Ectodermal cell (in vitro differentiated cells): ENCODE data around the gene PCDHB2. TPM values are rescaled to one million over a fixed set of nuclear protein-coding genes. Genes with fewer than 3 reads are reported as not detected.
"Not testable (repeated sequence)": the region's sequence is repeated elsewhere in the genome, so short reads cannot be mapped to it uniquely, and the experiment has no call there.

Source experiments
- H3K27ac ChIP-seq: 2 replicates; pipeline ENCODE4 v1.7.0; 2013; ENCODE audit warnings: mild to moderate bottlenecking, low read depth, low read length; ENCODE audit not compliant: insufficient read depth, poor library complexity, severe bottlenecking
- H3K27me3 ChIP-seq: 2 replicates; pipeline ENCODE4 v1.7.0; 2013; ENCODE audit warnings: mild to moderate bottlenecking, low read length; ENCODE audit not compliant: insufficient read depth, control insufficient read depth, poor library complexity, severe bottlenecking
- H3K36me3 ChIP-seq: one replicate; pipeline ENCODE4 v1.7.0; 2013; ENCODE audit warnings: low read length; ENCODE audit not compliant: control insufficient read depth, insufficient read depth
- H3K4me1 ChIP-seq: one replicate; pipeline ENCODE4 v1.7.0; 2013; ENCODE audit warnings: low read length; ENCODE audit not compliant: control insufficient read depth, insufficient read depth
- H3K4me3 ChIP-seq: 2 replicates; pipeline ENCODE4 v1.7.0; 2013; ENCODE audit warnings: low read depth, low read length, control low read depth; ENCODE audit not compliant: insufficient read depth
- H3K9me3 ChIP-seq: 2 replicates; pipeline ENCODE4 v1.7.0; 2013; ENCODE audit warnings: mild to moderate bottlenecking, low read length, moderate library complexity; ENCODE audit not compliant: control insufficient read depth
- WGBS, 2 experiments: methylation state at CpG; one replicate each; pipeline ENCODE4 v1.1.7; 2013; ENCODE audit warnings: missing lambda C conversion rate in 2 of 2; 5-methylcytosine and 5-hydroxymethylcytosine counted together
- polyA plus RNA-seq, 4 experiments: library from polyadenylated mRNA; stranded (reverse); fragments of 50-300 nt; gene quantifications; one replicate each; pipeline ENCODE4 v1.2.3, GENCODE V29; 2013

The PCDHB2 gene
- 32.6 TPM for polyA plus RNA-seq (2013, experiment 1 of 4)
- polyA plus RNA-seq (2013, experiment 2 of 4), result 34.7 TPM
- 29.5 TPM for polyA plus RNA-seq (2013, experiment 3 of 4)
- 31.5 TPM for polyA plus RNA-seq (2013, experiment 4 of 4)

GRCh38 chr5:141094481-141095262, at the start of gene PCDHB2:
Gene PCDHB2 (plus strand): TSS chr5:141094615. CDS start chr5:141094791, 176 bp downstream.
- H3K9me3 ChIP-seq, result no peaks in the 10 kb centered on the region
- H3K27me3 ChIP-seq, result no peaks in the 10 kb centered on the region
- H3K27ac ChIP-seq, result peak within 1 kb of the TSS; percentile 80
- H3K4me3 ChIP-seq, result peak within 1 kb of the TSS; percentile 66
- H3K4me1 ChIP-seq, result no peaks in the 10 kb centered on the region
- H3K36me3 ChIP-seq, result peaks cover 11% of the 10 kb centered on the region
- 18 to 20% methylated on average over 29 of the region's 29 CpGs for WGBS, 2 experiments

- no peaks in the 10 kb centered on the region for H3K9me3 ChIP-seq
- H3K36me3 ChIP-seq, result no peaks in the 10 kb centered on the region
- peaks cover 27% of the 10 kb centered on the region for H3K27me3 ChIP-seq
- no peak within 1 kb of the TSS for H3K27ac ChIP-seq
- 11 to 14% methylated on average over 20 of the region's 20 CpGs for WGBS, 2 experiments
- peak within 1 kb of the TSS; percentile 42 for H3K4me3 ChIP-seq
- peaks cover 8% of the 10 kb centered on the region for H3K4me1 ChIP-seq
Observed at GRCh38 chr5:141050622-141051520, 43.5 kb upstream of the PCDHB2 start, which contains the start of gene PCDHB1. Gene PCDHB1 (plus strand): TSS chr5:141051374. CDS start chr5:141051471, 97 bp downstream.

GRCh38 chr5:141051521-141051866, 42.9 kb upstream of the PCDHB2 start:
- no peak overlapping the region for H3K27ac ChIP-seq
- peaks cover 27% of the 10 kb centered on the region for H3K27me3 ChIP-seq
- WGBS, 2 experiments, result 4 to 6% methylated on average over 19 of the region's 19 CpGs
- H3K9me3 ChIP-seq, result no peaks in the 10 kb centered on the region
- H3K4me1 ChIP-seq, result peaks cover 8% of the 10 kb centered on the region
- H3K4me3 ChIP-seq, result peak overlapping the region; percentile 42
- H3K36me3 ChIP-seq, result no peaks in the 10 kb centered on the region

- Histone ChIP-seq H3K4me3 (no peak overlapping the region), H3K9me3 (no peaks in the 10 kb centered on the region), H3K4me1 (no peaks in the 10 kb centered on the region), H3K27me3 (no peaks in the 10 kb centered on the region), H3K27ac (no peak overlapping the region), H3K36me3 (no peaks in the 10 kb centered on the region)
- 95 to 96% methylated on average over 17 of the region's 17 CpGs for WGBS, 2 experiments
Observed at GRCh38 chr5:141077826-141078225, 16.6 kb upstream of the PCDHB2 start.

GRCh38 chr5:141082228-141082627, 12.2 kb upstream of the PCDHB2 start:
- H3K27ac ChIP-seq, result no peak overlapping the region
- H3K9me3 ChIP-seq, result no peaks in the 10 kb centered on the region
- H3K27me3 ChIP-seq, result no peaks in the 10 kb centered on the region
- H3K36me3 ChIP-seq, result no peaks in the 10 kb centered on the region
- H3K4me3 ChIP-seq, result no peak overlapping the region
- H3K4me1 ChIP-seq, result no peaks in the 10 kb centered on the region

GRCh38 chr5:141084487-141084989, 9.9 kb upstream of the PCDHB2 start:
- H3K4me1 ChIP-seq, result no peaks in the 10 kb centered on the region
- H3K27me3 ChIP-seq, result no peaks in the 10 kb centered on the region
- WGBS, 2 experiments, result 84 to 86% methylated on average over 21 of the region's 21 CpGs
- no peaks in the 10 kb centered on the region for H3K36me3 ChIP-seq
- H3K4me3 ChIP-seq, result no peak overlapping the region
- H3K27ac ChIP-seq, result no peak overlapping the region
- no peaks in the 10 kb centered on the region for H3K9me3 ChIP-seq

GRCh38 chr5:141095263-141095641, 837 bp downstream of the PCDHB2 start:
- no peak overlapping the region for H3K27ac ChIP-seq
- 82 to 88% methylated on average over 12 of the region's 12 CpGs for WGBS, 2 experiments
- no peaks in the 10 kb centered on the region for H3K9me3 ChIP-seq

GRCh38 chr5:141096181-141096580, 1.8 kb downstream of the PCDHB2 start:
- not testable (repeated sequence) for H3K27me3 ChIP-seq, H3K4me3 ChIP-seq, H3K9me3 ChIP-seq, H3K4me1 ChIP-seq, H3K27ac ChIP-seq
- peaks cover 23% of the 10 kb centered on the region for H3K36me3 ChIP-seq
- WGBS, 2 experiments, result 90 to 93% methylated on average over 21 of the region's 46 CpGs

More at GRCh38 chr5:141095263-141095641, 837 bp downstream of the PCDHB2 start:
- H3K36me3 ChIP-seq, result peaks cover 13% of the 10 kb centered on the region
- peak overlapping the region; percentile 66 for H3K4me3 ChIP-seq
- no peaks in the 10 kb centered on the region for H3K4me1 ChIP-seq
- H3K27me3 ChIP-seq, result no peaks in the 10 kb centered on the region

- not testable (repeated sequence) for H3K9me3 ChIP-seq, H3K4me3 ChIP-seq, H3K27ac ChIP-seq, H3K27me3 ChIP-seq, H3K4me1 ChIP-seq
- 95 to 97% methylated on average over 29 of the region's 38 CpGs for WGBS, 2 experiments
- H3K36me3 ChIP-seq, result peaks cover 27% of the 10 kb centered on the region
Observed at GRCh38 chr5:141096586-141096985, 2.2 kb downstream of the PCDHB2 start.
